HepG2 (cell line): ENCODE measurements around the gene TAB3. TPM values are rescaled to one million over a fixed set of nuclear protein-coding genes. Genes with fewer than 3 reads are reported as not detected.

Experiments
- E2F1 ChIP-seq: sonication (generic); formaldehyde crosslinking; IDR thresholded peaks from 2 replicates; pipeline ENCODE4 v1.5.0; 2020; ENCODE audit warnings: missing genetic modification reagents
- FOXO1 ChIP-seq: sonication (generic); formaldehyde crosslinking; IDR thresholded peaks from 2 replicates; pipeline ENCODE4 v1.4.0; 2020; ENCODE audit warnings: missing genetic modification reagents
- HNRNPH1 ChIP-seq: fragments of 200-400 bp; formaldehyde crosslinking; optimal IDR thresholded peaks from 2 replicates; pipeline ENCODE3; 2017; ENCODE audit warnings: mild to moderate bottlenecking, low read depth, low read length
- KDM4B ChIP-seq: sonication (generic); formaldehyde crosslinking; IDR thresholded peaks from 2 replicates; pipeline ENCODE4 v1.4.0; 2020; ENCODE audit warnings: missing genetic modification reagents
- PRDM4 ChIP-seq: sonication (generic); formaldehyde crosslinking; IDR thresholded peaks from 2 replicates; pipeline ENCODE4 v1.9.0; 2021; ENCODE audit warnings: missing genetic modification reagents, borderline replicate concordance
- ZBTB46 ChIP-seq: sonication (generic); formaldehyde crosslinking; IDR thresholded peaks from 2 replicates; pipeline ENCODE4 v1.4.0; 2020; ENCODE audit warnings: mild to moderate bottlenecking, missing genetic modification reagents, borderline replicate concordance
- ZNF567 ChIP-seq: sonication (generic); formaldehyde crosslinking; IDR thresholded peaks from 2 replicates; pipeline ENCODE4 v1.8.1; 2023; ENCODE audit warnings: mild to moderate bottlenecking, missing genetic modification reagents, borderline replicate concordance
- ZNF614 ChIP-seq: IDR thresholded peaks from 2 replicates; pipeline ENCODE4 v1.6.1; 2018; ENCODE audit warnings: missing biosample characterization, missing genetic modification reagents, inconsistent platforms, borderline replicate concordance
- ZNF646 ChIP-seq: sonication (generic); formaldehyde crosslinking; IDR thresholded peaks from 2 replicates; pipeline ENCODE4 v1.9.0; 2021; ENCODE audit warnings: mild to moderate bottlenecking, missing genetic modification reagents
- ZNF749 ChIP-seq: sonication (generic); formaldehyde crosslinking; IDR thresholded peaks from 2 replicates; pipeline ENCODE4 v1.8.0; 2022; ENCODE audit warnings: mild to moderate bottlenecking, missing genetic modification reagents, moderate library complexity, borderline replicate concordance
- polyA plus RNA-seq, 8 experiments: library from polyadenylated mRNA; depleted of rRNA in 3 of 8; stranded (reverse) in 7 of 8; unstranded in 1 of 8; fragments of >200 nt; fragmentation: Illumina TruSeq in 4 of 8; extraction: Trizol in 4 of 8; gene quantifications; 2 replicates each; pipeline versions ENCODE4 v1.2.1 to v1.2.3, GENCODE V29; 2011 to 2016; ENCODE audit warnings: low read depth in 4 of 8, missing spikeins in 1 of 8, mixed read lengths in 1 of 8; ENCODE audit not compliant: insufficient read depth in 1 of 8
- total RNA-seq, 5 experiments: library from RNA; depleted of rRNA; stranded (reverse); fragments of >200 nt; fragmentation: Illumina TruSeq; extraction: Trizol; gene quantifications; 2 replicates each; pipeline ENCODE4 v1.2.3, GENCODE V29; 2016; ENCODE audit warnings: low read depth in 1 of 5
- TF ChIP-seq, protein P1 (sequence below): sonication (generic); formaldehyde crosslinking; IDR thresholded peaks from 2 replicates; pipeline ENCODE4 v1.9.0; 2021; ENCODE audit warnings: missing genetic modification reagents, borderline replicate concordance
- TF ChIP-seq, protein P2 (sequence below): sonication (generic); formaldehyde crosslinking; IDR thresholded peaks from 2 replicates; pipeline ENCODE4 v1.8.1; 2023; ENCODE audit warnings: mild to moderate bottlenecking, missing genetic modification reagents

TAB3 gene
- total and polyA plus RNA-seq, 2 of the 13 experiments (the other 11 are each of a cell fraction or from before 2014, with no cell fraction given), result 27.2 to 59.8 TPM

- TF ChIP-seq ZNF646 (CRISPR knock-in tag) (no peak), ZNF567 (CRISPR knock-in tag) (no peak), HNRNPH1 (no peak), KDM4B (CRISPR knock-in tag) (no peak), PRDM4 (CRISPR knock-in tag) (no peak), ZNF614 (CRISPR knock-in tag) (peak; percentile 81), ZBTB46 (CRISPR knock-in tag) (no peak), E2F1 (CRISPR knock-in tag) (no peak), ZNF749 (CRISPR knock-in tag) (no peak), FOXO1 (CRISPR knock-in tag) (peak; percentile 80; the same call in 1 of the 2 replicates)
- TF ChIP-seq, protein P1, sequence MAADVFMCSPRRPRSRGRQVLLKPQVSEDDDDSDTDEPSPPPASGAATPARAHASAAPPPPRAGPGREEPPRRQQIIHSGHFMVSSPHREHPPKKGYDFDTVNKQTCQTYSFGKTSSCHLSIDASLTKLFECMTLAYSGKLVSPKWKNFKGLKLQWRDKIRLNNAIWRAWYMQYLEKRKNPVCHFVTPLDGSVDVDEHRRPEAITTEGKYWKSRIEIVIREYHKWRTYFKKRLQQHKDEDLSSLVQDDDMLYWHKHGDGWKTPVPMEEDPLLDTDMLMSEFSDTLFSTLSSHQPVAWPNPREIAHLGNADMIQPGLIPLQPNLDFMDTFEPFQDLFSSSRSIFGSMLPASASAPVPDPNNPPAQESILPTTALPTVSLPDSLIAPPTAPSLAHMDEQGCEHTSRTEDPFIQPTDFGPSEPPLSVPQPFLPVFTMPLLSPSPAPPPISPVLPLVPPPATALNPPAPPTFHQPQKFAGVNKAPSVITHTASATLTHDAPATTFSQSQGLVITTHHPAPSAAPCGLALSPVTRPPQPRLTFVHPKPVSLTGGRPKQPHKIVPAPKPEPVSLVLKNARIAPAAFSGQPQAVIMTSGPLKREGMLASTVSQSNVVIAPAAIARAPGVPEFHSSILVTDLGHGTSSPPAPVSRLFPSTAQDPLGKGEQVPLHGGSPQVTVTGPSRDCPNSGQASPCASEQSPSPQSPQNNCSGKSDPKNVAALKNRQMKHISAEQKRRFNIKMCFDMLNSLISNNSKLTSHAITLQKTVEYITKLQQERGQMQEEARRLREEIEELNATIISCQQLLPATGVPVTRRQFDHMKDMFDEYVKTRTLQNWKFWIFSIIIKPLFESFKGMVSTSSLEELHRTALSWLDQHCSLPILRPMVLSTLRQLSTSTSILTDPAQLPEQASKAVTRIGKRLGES (CRISPR knock-in tag), result no peak
- TF ChIP-seq, protein P2, sequence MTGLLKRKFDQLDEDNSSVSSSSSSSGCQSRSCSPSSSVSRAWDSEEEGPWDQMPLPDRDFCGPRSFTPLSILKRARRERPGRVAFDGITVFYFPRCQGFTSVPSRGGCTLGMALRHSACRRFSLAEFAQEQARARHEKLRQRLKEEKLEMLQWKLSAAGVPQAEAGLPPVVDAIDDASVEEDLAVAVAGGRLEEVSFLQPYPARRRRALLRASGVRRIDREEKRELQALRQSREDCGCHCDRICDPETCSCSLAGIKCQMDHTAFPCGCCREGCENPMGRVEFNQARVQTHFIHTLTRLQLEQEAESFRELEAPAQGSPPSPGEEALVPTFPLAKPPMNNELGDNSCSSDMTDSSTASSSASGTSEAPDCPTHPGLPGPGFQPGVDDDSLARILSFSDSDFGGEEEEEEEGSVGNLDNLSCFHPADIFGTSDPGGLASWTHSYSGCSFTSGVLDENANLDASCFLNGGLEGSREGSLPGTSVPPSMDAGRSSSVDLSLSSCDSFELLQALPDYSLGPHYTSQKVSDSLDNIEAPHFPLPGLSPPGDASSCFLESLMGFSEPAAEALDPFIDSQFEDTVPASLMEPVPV, result no peak
Measured at GRCh38 chrX:30835373-30835772, 53.7 kb downstream of the TAB3 start (continued).
